Measurements from ENCODE around the gene KIFAP3.

DNA sequence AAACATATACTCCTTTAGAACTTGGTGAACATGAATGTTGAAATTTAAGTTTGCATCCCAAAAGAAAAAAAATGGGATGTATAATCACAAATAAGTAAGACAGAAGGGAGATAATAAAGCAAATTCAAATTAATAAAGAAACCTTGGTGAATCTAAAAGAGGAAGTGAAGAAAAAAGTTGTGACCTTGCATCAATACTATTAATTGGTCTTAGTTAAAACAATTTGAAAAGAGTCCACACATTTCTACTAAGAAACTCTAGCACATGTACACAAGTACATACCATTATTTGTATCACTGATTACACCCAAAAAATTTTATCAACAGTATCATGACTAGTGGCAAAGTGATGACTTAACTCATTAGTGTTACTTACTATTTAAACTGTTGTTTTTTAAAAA lies 100.4 kb downstream of the KIFAP3 start:
- TF ChIP-seq, protein P1, sequence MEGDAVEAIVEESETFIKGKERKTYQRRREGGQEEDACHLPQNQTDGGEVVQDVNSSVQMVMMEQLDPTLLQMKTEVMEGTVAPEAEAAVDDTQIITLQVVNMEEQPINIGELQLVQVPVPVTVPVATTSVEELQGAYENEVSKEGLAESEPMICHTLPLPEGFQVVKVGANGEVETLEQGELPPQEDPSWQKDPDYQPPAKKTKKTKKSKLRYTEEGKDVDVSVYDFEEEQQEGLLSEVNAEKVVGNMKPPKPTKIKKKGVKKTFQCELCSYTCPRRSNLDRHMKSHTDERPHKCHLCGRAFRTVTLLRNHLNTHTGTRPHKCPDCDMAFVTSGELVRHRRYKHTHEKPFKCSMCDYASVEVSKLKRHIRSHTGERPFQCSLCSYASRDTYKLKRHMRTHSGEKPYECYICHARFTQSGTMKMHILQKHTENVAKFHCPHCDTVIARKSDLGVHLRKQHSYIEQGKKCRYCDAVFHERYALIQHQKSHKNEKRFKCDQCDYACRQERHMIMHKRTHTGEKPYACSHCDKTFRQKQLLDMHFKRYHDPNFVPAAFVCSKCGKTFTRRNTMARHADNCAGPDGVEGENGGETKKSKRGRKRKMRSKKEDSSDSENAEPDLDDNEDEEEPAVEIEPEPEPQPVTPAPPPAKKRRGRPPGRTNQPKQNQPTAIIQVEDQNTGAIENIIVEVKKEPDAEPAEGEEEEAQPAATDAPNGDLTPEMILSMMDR (IDR thresholded peaks at IDR 0.05), result no peak
- TF ChIP-seq POLR2A (IDR thresholded peaks at IDR 0.05) (no peak), EP300 (IDR thresholded peaks at IDR 0.05) (no peak)

Measured in tibial nerve (tissue), 4 donors.